GM12878 (cell line): Measurements from ENCODE around the gene REL.

ENCODE experiments used
- BRCA1 ChIP-seq: IDR thresholded peaks from 2 replicates; pipeline ENCODE4 v1.6.1; 2011; ENCODE audit warnings: low read depth, low read length, improper control_type of control experiment
- CTCF ChIP-seq, 3 experiments: IDR thresholded peaks in 2 of 3; conservative IDR thresholded peaks in 1 of 3; 2 replicates each; pipeline ENCODE4 v1.5.1; 2011; ENCODE audit warnings: low read depth in 3 of 3, low read length in 3 of 3, mild to moderate bottlenecking in 3 of 3, control low read depth in 2 of 3, moderate library complexity in 2 of 3, inconsistent platforms in 1 of 3, mixed read lengths in 1 of 3; ENCODE audit not compliant: control insufficient read depth in 2 of 3, insufficient read depth in 1 of 3; ENCODE audit errors: extremely low read depth in 1 of 3
- E2F4 ChIP-seq: IDR thresholded peaks from 2 replicates; pipeline ENCODE4 v1.6.1; 2012; ENCODE audit warnings: low read depth, low read length, improper control_type of control experiment
- EZH2 ChIP-seq: IDR thresholded peaks from 2 replicates; pipeline ENCODE4 v1.6.1; 2012; ENCODE audit warnings: low read depth, mild to moderate bottlenecking, control low read depth, inconsistent platforms, low read length, borderline replicate concordance; ENCODE audit not compliant: control insufficient read depth
- NFYB ChIP-seq: IDR thresholded peaks from 2 replicates; pipeline ENCODE4 v1.6.1; 2011; ENCODE audit warnings: low read depth, mild to moderate bottlenecking, low read length, improper control_type of control experiment, moderate library complexity; ENCODE audit not compliant: insufficient read depth
- POLR2AphosphoS5 ChIP-seq: IDR thresholded peaks from 2 replicates; pipeline ENCODE4 v1.6.1; 2011; ENCODE audit warnings: mild to moderate bottlenecking, low read length, inconsistent platforms
- RAD21 ChIP-seq: IDR thresholded peaks from 2 replicates; pipeline ENCODE4 v1.6.1; 2011; ENCODE audit warnings: mild to moderate bottlenecking, low read depth, low read length, moderate library complexity; ENCODE audit not compliant: insufficient read depth
- RFX5 ChIP-seq: IDR thresholded peaks from 2 replicates; pipeline ENCODE4 v1.6.1; 2011; ENCODE audit warnings: low read depth, low read length, improper control_type of control experiment
- SMC3 ChIP-seq: IDR thresholded peaks from 2 replicates; pipeline ENCODE4 v1.6.1; 2011; ENCODE audit warnings: low read length, improper control_type of control experiment, borderline replicate concordance
- SREBF2 ChIP-seq: IDR thresholded peaks from 2 replicates; pipeline ENCODE4 v1.6.1; 2012; ENCODE audit warnings: mild to moderate bottlenecking, low read length
- STAT3 ChIP-seq: IDR thresholded peaks from 2 replicates; pipeline ENCODE4 v1.6.1; 2011; ENCODE audit warnings: low read depth, low read length, improper control_type of control experiment

- TF ChIP-seq RAD21 (no peak), RFX5 (no peak), POLR2AphosphoS5 (no peak), STAT3 (no peak), CTCF (IDR thresholded peaks at IDR 0.05 in 2 of 3, conservative IDR thresholded peaks at IDR 0.05 in 1 of 3; ENCODE audit: control insufficient read depth in 2 of 3, extremely low read depth in 1 of 3, insufficient read depth in 1 of 3, low read depth in 3 of 3, low read length in 3 of 3) (no peak), BRCA1 (no peak), EZH2 (no peak), E2F4 (no peak), SMC3 (no peak), NFYB (no peak), SREBF2 (no peak)
These were observed 76.3 kb downstream of the REL start for GRCh38 chr2:60957643-60958042.
